Raji (cell line): ENCODE results near the gene BTNL9.

Source experiments
- POLR2A ChIP-seq: IDR thresholded peaks from 2 replicates; pipeline ENCODE4 v1.6.1; 2011; ENCODE audit warnings: low read depth, low read length, control low read depth; ENCODE audit not compliant: insufficient read depth

BTNL9 gene

GRCh38 chr5:181040631-181040945 is 522 bp downstream of the BTNL9 start:
- TF ChIP-seq POLR2A, result no peak

- no peak for TF ChIP-seq POLR2A
Observed at GRCh38 chr5:181041043-181041442, 977 bp downstream of the BTNL9 start.

DNA sequence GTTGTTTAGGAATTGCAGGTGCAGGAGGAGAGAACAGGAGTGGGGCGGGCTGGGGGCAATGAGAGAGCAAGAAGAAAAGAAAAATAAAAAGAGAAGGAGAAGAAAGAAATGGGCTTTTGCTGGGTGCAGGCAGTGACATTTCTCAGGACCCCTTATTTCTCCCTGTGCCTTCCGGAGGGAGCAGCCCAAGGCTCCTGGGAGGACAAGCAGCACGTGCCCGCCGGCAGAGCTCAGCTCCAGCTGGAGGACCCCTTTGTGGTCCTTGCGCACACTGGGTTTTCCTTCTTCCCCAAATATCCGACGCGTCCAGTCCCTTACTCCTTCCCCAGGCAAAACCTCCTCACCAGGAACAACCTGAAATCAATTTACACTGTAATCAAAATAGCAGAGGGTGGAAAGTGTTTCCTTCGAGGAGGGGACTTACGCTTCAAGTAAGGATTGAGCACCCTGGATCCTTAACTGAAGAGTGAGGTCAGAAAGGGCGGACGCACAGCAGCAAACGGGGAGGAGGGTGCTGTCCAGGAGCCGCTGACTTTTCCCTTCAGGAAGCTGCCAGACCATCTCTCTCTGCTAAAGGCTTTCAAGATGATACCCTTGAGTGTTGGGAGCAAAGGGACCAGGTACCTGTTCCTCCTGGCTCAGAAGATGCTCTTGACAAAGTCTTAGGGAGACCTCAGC is 2.1 kb downstream of the BTNL9 start:
- TF ChIP-seq POLR2A, result no peak

- TF ChIP-seq POLR2A, result no peak
Observed at GRCh38 chr5:181042722-181043121, 2.7 kb downstream of the BTNL9 start.

DNA sequence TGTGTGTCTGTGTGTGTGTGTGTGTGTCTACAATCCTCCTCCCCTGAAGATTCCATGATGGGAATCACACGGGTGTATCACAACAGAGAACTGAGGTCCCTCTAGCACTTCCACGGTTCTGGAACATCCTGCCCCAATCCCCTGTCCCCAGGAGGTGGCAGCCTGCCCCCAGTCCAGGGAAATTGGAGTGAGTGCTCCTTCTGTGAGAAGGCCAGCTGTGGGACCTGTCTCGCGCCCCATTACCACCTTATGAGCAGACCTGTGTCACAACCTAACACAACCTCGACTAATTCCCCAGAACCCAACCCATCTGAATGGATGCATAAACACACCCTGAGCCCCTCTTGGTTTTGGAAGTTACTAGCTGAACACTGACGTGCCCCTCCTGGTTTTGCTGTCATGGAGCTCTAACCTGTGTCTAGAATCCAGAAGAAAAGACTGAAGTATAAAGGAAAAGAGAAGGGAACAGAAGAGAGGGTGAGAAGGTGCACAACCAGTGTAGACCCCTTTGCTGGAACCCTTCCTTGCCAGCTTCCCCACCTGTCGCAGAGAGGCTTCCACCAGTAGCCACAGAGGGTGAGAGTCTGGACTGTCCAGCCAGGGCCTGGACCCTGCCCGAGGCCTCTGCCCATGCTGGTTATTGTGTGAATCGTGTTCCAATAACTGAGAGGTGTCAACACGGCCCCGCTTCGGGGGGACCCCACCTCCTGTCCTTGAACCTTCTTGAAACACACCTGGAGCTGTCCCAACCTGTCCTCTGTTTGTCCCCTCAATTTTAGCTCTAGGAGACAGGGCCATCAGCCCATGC is 3.4 kb downstream of the BTNL9 start:
- no peak for TF ChIP-seq POLR2A

DNA sequence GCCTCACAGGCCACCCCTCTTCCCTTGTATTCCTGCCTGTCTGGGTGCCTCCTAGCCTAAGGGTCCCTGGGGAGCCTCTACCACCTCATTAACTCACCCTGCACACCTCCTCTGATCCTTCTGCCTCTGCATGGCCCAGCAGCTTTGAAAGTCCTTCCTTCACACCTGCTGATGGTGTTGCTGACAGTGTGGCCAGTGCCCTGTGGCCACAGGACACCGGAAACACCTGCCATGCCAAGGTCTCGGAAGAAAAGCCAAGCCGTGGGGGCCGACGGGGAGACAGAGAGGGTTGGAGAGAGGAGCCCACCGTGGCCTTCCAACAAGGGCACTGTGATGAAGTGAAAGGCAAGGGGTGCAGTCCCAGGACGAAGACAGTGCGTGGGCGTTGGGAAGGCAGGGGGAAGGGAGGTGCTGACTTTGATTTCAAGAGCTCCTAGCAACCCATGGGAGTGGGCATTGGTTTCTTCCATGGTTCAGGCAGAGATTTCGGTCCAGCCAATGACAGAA is 4.1 kb downstream of the BTNL9 start:
- no peak for TF ChIP-seq POLR2A

DNA sequence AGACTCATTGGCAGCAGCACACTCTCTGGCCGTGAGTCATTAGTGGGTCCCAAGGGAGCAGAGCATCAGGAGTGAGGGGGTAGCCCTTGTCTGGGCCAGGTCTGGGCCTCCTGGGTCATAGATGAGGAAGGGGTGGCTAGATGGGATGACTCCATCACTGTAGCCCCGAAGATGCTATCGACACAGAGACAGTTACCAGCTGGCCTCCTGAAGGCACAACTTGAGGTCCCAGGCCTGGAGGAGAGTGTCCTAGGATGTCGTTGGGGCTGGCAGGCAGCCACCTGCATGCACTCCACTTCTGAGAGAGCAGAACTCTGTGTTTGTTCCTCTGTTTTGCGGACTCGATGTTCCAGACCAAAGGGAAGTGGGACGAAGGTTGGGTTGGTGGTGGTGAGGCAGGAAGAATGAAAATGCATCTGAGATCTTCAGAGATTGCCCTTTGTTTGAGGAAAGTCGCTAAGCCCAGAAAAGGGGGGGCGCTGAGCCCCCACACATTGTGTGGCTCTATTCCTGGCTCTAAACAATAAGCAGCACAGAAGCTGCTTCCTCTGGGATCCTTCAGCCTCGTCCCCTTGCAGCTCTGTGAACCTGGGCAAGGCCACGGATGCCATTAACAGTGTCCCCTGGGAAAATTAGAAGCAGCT is 4.7 kb downstream of the BTNL9 start:
- TF ChIP-seq POLR2A, result no peak

DNA sequence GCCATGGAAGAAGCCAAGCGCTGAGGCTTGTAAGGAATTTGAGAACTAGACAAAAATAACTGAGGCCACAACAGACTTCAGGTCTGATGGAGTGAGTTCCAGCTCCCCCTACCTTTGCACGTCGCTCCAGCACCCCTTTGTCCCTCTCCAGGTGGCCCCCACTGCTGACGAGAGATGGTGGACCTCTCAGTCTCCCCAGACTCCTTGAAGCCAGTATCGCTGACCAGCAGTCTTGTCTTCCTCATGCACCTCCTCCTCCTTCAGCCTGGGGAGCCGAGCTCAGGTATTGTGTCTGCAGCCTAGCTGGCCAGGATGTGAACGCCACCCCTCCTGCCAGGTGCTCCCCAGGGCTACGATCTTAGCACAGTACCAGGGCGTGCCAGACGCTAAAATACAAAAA is 5.2 kb downstream of the BTNL9 start:
- TF ChIP-seq POLR2A, result no peak

- TF ChIP-seq POLR2A, result no peak
Observed at GRCh38 chr5:181047288-181047687, 7.2 kb downstream of the BTNL9 start.

GRCh38 chr5:181047921-181048320 is 7.9 kb downstream of the BTNL9 start:
- TF ChIP-seq POLR2A, result no peak

DNA sequence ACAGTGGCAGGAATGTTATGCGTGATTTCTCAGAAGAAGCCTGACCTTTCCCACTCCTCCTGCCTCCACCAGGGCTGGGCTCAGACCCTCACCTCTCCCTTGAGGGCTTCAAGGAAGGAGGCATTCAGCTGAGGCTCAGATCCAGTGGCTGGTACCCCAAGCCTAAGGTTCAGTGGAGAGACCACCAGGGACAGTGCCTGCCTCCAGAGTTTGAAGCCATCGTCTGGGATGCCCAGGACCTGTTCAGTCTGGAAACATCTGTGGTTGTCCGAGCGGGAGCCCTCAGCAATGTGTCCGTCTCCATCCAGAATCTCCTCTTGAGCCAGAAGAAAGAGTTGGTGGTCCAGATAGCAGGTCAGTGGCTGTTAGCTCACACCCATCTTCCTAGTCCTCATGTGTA is 9.9 kb downstream of the BTNL9 start:
- no peak for TF ChIP-seq POLR2A

DNA sequence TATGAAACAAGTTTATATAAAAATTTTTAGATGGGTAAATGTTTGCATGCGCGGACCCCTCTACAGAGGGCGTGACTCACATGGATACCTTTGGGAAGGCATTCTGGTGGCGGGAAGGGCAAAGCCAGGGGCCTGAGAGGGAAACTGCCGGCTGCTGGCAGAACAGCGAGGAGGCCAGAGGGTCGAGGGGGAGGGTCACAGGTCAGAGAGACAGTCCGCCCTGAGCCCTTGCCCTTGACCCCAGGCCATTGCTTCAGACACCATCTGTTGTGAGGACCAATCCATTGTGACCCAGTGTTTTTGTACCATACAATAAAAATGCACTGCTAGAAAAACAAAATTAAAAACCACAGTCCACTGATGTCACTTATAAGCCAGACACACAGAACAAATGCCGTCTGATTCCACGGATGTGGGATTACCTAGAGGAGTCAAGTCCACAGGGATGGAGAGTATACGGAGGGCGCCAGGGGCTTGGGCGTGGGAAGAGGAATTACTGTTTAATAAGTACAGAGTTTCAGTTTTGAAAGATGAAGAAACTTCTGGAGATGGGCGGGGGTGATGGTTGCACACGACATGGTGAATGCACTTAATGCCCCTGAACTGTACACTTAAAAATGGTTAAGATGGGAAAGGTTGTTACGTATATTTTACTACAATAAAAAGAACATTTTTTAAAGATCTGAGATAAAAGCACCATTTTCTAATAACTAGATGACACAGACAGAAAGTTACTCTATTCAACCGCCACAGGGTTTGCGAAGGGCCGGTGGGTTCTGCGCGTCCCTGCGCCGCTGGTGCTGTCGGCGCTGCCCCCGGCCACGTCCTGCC is 12.0 kb downstream of the BTNL9 start:
- TF ChIP-seq POLR2A, result no peak

GRCh38 chr5:181052672-181053487 is 12.8 kb downstream of the BTNL9 start:
- TF ChIP-seq POLR2A, result no peak

GRCh38 chr5:181053488-181054121 is 13.5 kb downstream of the BTNL9 start:
- TF ChIP-seq POLR2A, result no peak

- TF ChIP-seq POLR2A, result no peak
Observed at GRCh38 chr5:181054138-181054537, 14.1 kb downstream of the BTNL9 start.
